Measurements from ENCODE around the gene TSPYL1. TPM values are rescaled to one million over a fixed set of nuclear protein-coding genes. Genes with fewer than 3 reads are reported as not detected.

TSPYL1 gene
- total and polyA plus RNA-seq, 2 of the 8 experiments (the other 6 are each of a cell fraction or from before 2014, with no cell fraction given): 33.2 to 79.1 TPM

DNA sequence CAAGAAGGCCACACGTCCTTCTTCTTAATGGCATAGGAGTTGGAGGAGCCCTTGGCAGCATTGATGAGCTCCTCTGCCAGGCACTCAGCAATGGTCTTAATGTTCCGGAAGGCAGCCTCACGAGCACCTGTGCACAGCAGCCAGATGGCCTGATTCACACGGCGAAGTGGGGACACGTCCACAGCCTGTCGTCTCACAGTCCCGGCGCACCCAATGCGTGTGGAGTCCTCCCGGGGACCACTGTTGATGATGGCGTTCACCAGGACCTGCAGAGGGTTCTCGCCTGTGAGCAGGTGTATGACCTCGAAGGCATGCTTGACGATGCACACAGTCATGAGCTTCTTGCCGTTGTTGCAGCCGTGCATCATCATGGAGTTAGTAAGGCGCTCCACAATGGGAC is 21.2 kb downstream of the TSPYL1 start:
- Histone ChIP-seq H2AFZ (ENCODE audit: low read length) (no peak overlapping the region), H3K23me2 (ENCODE audit: low read depth, low read length) (peaks cover 3% of the 10 kb centered on the region; the same call in 1 of the 2 replicates), H3K4ac (replicated peaks; ENCODE audit: insufficient read length, low read depth, low read length) (no peak overlapping the region), H3K9me3 (ENCODE audit: insufficient read depth in 2 of 2, low read depth in 1 of 2, low read length in 1 of 2) (no peaks in the 10 kb centered on the region), H2AK5ac (ENCODE audit: low read depth, low read length) (no peak overlapping the region), H2BK120ac (replicated peaks; ENCODE audit: low read depth, low read length) (no peak overlapping the region), H3K4me3 (ENCODE audit: extremely low read depth in 1 of 4, insufficient read depth in 2 of 4, low read depth in 3 of 4, low read length in 4 of 4) (no peak overlapping the region), H3K9ac (replicated peaks in 1 of 4; ENCODE audit: extremely low read depth in 1 of 4, low read depth in 3 of 4, low read length in 3 of 4) (no peak overlapping the region), H3K56ac (replicated peaks; ENCODE audit: insufficient read length, low read depth, low read length) (no peak overlapping the region), H3K79me2 (ENCODE audit: control insufficient read depth in 1 of 2, insufficient read depth in 2 of 2, low read length in 2 of 2) (peaks cover 0 to 7% of the 10 kb centered on the region in 2 experiments; a peak in 1 of 4 replicates), H3K79me1 (ENCODE audit: low read depth, low read length) (no peaks in the 10 kb centered on the region), H3K27me3 (replicated peaks in 1 of 4; ENCODE audit: control insufficient read depth in 3 of 4, extremely low read depth in 1 of 4, insufficient read depth in 3 of 4, low read length in 3 of 4) (no peaks in the 10 kb centered on the region), H2BK12ac (ENCODE audit: low read depth, low read length) (no peak overlapping the region), H2BK20ac (ENCODE audit: low read length) (no peak overlapping the region), H2BK15ac (ENCODE audit: low read length) (no peak overlapping the region), H3K4me1 (replicated peaks in 1 of 4; ENCODE audit: control insufficient read depth in 3 of 4, insufficient read depth in 4 of 4, low read length in 3 of 4) (peaks cover 0 to 3% (median under 1%) of the 10 kb centered on the region in 4 experiments; a peak in 2 of 7 replicates), H4K91ac (replicated peaks; ENCODE audit: insufficient read length, low read length) (no peak overlapping the region), H4K20me1 (replicated peaks in 1 of 2; ENCODE audit: control insufficient read depth in 1 of 2, insufficient read depth in 2 of 2, low read length in 2 of 2) (peaks cover 0 to 1% of the 10 kb centered on the region in 2 experiments), H4K8ac (ENCODE audit: extremely low read depth, insufficient read depth, low read length) (no peak overlapping the region), H3K14ac (ENCODE audit: insufficient read length) (no peak overlapping the region), H3K18ac (ENCODE audit: extremely low read depth, low read length) (no peak overlapping the region), H3K27ac (ENCODE audit: low read depth, low read length) (no peak overlapping the region), H3K4me2 (ENCODE audit: insufficient read depth in 1 of 2, low read depth in 2 of 2, low read length in 2 of 2) (no peak overlapping the region), H4K5ac (ENCODE audit: insufficient read length, low read depth, low read length) (no peak overlapping the region), H2BK5ac (ENCODE audit: low read depth, low read length) (no peak overlapping the region), H3K36me3 (ENCODE audit: control insufficient read depth in 2 of 4, insufficient read depth in 4 of 4, low read length in 3 of 4) (no peaks in the 10 kb centered on the region; a peak in 1 of 8 replicates), H3K23ac (ENCODE audit: insufficient read length) (no peak overlapping the region)
- POLR2A ChIA-PET (ENCODE audit: partially characterized antibody): interaction anchor here (1.0 to 2.7 kb wide), 3 partner anchors 10 to 357 kb away, joined by 5 to 10 read pairs (median 5); partner anchors contain the start of genes RSPH4A and TSPYL1
- DNase-seq (ENCODE audit: low read depth in 1 of 2, low spot score in 2 of 2) (no peak), FAIRE-seq (no peak)
- WGBS, 2 experiments (ENCODE audit: extremely low coverage in 1 of 2, insufficient coverage in 1 of 2, insufficient read length in 1 of 2, insufficient replicate concordance in 2 of 2, low coverage in 1 of 2, low lambda C conversion rate in 2 of 2, missing lambda C conversion rate in 1 of 2): 94% methylated on average over 18 of the region's 18 CpGs; no CpG with 5 or more reads in 1 of the 2 experiments
- CTCF ChIA-PET (ENCODE audit: partially characterized antibody): interaction anchor here (0.6 to 3.4 kb wide), 6 partner anchors 8 to 305 kb away, joined by 3 to 40 read pairs (median 4); no protein-coding TSS in a partner anchor
- no peak for TF ChIP-seq KDM5A (IDR thresholded peaks at IDR 0.05; ENCODE audit: low read length)
- no peak for TF ChIP-seq EZH2 (IDR thresholded peaks at IDR 0.05; ENCODE audit: low read depth, low read length, severe bottlenecking)
- TF ChIP-seq CBX5 (IDR thresholded peaks at IDR 0.05; ENCODE audit: low read depth, low read length): no peak
- TF ChIP-seq EP300 (IDR thresholded peaks at IDR 0.05; ENCODE audit: borderline replicate concordance in 1 of 2, low read depth in 2 of 2, low read length in 2 of 2): no peak
- no peak for TF ChIP-seq SIRT6 (IDR thresholded peaks at IDR 0.05; ENCODE audit: low read length)
- no peak for TF ChIP-seq POLR2AphosphoS5 (IDR thresholded peaks at IDR 0.05; ENCODE audit: low read depth, low read length)
- TF ChIP-seq POU5F1 (IDR thresholded peaks at IDR 0.05; ENCODE audit: low read depth, low read length): no peak
- TF ChIP-seq SUZ12 (IDR thresholded peaks at IDR 0.05; ENCODE audit: low read length): no peak
- TF ChIP-seq POLR2A (IDR thresholded peaks at IDR 0.05; ENCODE audit: control extremely low read depth in 1 of 2, low read depth in 2 of 2, low read length in 2 of 2): no peak
- no peak for TF ChIP-seq SIX5 (IDR thresholded peaks at IDR 0.05; ENCODE audit: low read depth, low read length)
- no peak for TF ChIP-seq JUN (IDR thresholded peaks at IDR 0.05; ENCODE audit: low read depth, low read length)
- TF ChIP-seq BRCA1 (IDR thresholded peaks at IDR 0.05; ENCODE audit: low read depth, low read length): no peak
- TF ChIP-seq FOSL1 (IDR thresholded peaks at IDR 0.05; ENCODE audit: insufficient read depth, low read depth, low read length): no peak
- TF ChIP-seq CREB1 (IDR thresholded peaks at IDR 0.05): no peak
- TF ChIP-seq RXRA (IDR thresholded peaks at IDR 0.05; ENCODE audit: insufficient read depth, low read depth, low read length): no peak
- no peak for TF ChIP-seq HDAC6 (IDR thresholded peaks at IDR 0.05; ENCODE audit: low read depth, low read length)

Data from H1 (cell line).